HepG2 (cell line): ENCODE results near the gene ACSS3. TPM values are rescaled to one million over a fixed set of nuclear protein-coding genes. Genes with fewer than 3 reads are reported as not detected.

Source experiments
- DPF2 ChIP-seq: sonication (generic); formaldehyde crosslinking; IDR thresholded peaks from 2 replicates; pipeline ENCODE4 v1.4.0; 2020; ENCODE audit warnings: mild to moderate bottlenecking, low read depth, missing genetic modification reagents, borderline replicate concordance
- DRAP1 ChIP-seq: IDR thresholded peaks from 2 replicates; pipeline ENCODE4 v1.6.1; 2016; ENCODE audit warnings: missing genetic modification reagents, missing compliant biosample characterization
- HNF4G ChIP-seq, 2 experiments: sonication (generic) in 1 of 2; formaldehyde crosslinking in 1 of 2; IDR thresholded peaks; 2 replicates each; pipeline versions ENCODE4 v1.4.0 to v1.6.1; 2011 to 2020; ENCODE audit warnings: borderline replicate concordance in 2 of 2, low read depth in 2 of 2, mild to moderate bottlenecking in 2 of 2, low read length in 1 of 2, missing genetic modification reagents in 1 of 2, moderate library complexity in 1 of 2
- HOMEZ ChIP-seq: IDR thresholded peaks from 2 replicates; pipeline ENCODE4 v1.6.1; 2016; ENCODE audit warnings: low read depth
- JUNB ChIP-seq: sonication (generic); formaldehyde crosslinking; IDR thresholded peaks from 2 replicates; pipeline ENCODE4 v1.8.0; 2022; ENCODE audit warnings: missing genetic modification reagents, mild to moderate bottlenecking, borderline replicate concordance
- LRRFIP1 ChIP-seq: sonication (generic); formaldehyde crosslinking; conservative IDR thresholded peaks from 2 replicates; pipeline ENCODE4 v1.4.0; 2020; ENCODE audit warnings: missing genetic modification reagents
- NCOA2 ChIP-seq: sonication (generic); formaldehyde crosslinking; IDR thresholded peaks from 2 replicates; pipeline ENCODE4 v1.8.0; 2022; ENCODE audit warnings: inconsistent platforms
- NFIC ChIP-seq: IDR thresholded peaks from 2 replicates; pipeline ENCODE4 v1.6.1; 2012; ENCODE audit warnings: mild to moderate bottlenecking, low read length, inconsistent platforms
- PAX8 ChIP-seq: sonication (generic); formaldehyde crosslinking; IDR thresholded peaks from 2 replicates; pipeline ENCODE4 v1.8.0; 2022; ENCODE audit warnings: mild to moderate bottlenecking, missing genetic modification reagents, borderline replicate concordance
- POLR2A ChIP-seq, 2 experiments: IDR thresholded peaks; 2 replicates each; pipeline ENCODE4 v1.6.1; 2011; ENCODE audit warnings: low read depth in 2 of 2, low read length in 2 of 2, mild to moderate bottlenecking in 1 of 2, moderate library complexity in 1 of 2; ENCODE audit not compliant: insufficient read depth in 1 of 2
- SMAD3 ChIP-seq: sonication (generic); formaldehyde crosslinking; IDR thresholded peaks from 2 replicates; pipeline ENCODE4 v1.4.0; 2020; ENCODE audit warnings: missing genetic modification reagents
- ZNF276 ChIP-seq: sonication (generic); formaldehyde crosslinking; IDR thresholded peaks from 2 replicates; pipeline ENCODE4 v1.4.0; 2020; ENCODE audit warnings: mild to moderate bottlenecking, low read depth, missing genetic modification reagents
- ZNF292 ChIP-seq: sonication (generic); formaldehyde crosslinking; IDR thresholded peaks from 2 replicates; pipeline ENCODE4 v1.8.1; 2022; ENCODE audit warnings: mild to moderate bottlenecking, low read depth, missing genetic modification reagents, borderline replicate concordance
- ZNF337 ChIP-seq: sonication (generic); formaldehyde crosslinking; IDR thresholded peaks from 2 replicates; pipeline ENCODE4 v1.5.1; 2020; ENCODE audit warnings: missing genetic modification reagents, low read depth, mild to moderate bottlenecking, borderline replicate concordance
- ZNF609 ChIP-seq: sonication (generic); formaldehyde crosslinking; IDR thresholded peaks from 2 replicates; pipeline ENCODE4 v1.4.0; 2020; ENCODE audit warnings: mild to moderate bottlenecking, missing genetic modification reagents, borderline replicate concordance
- ZNF660 ChIP-seq: sonication (generic); formaldehyde crosslinking; IDR thresholded peaks from 2 replicates; pipeline ENCODE4 v1.5.1; 2020; ENCODE audit warnings: mild to moderate bottlenecking, low read depth, missing genetic modification reagents, borderline replicate concordance
- ZNF839 ChIP-seq: sonication (generic); formaldehyde crosslinking; IDR thresholded peaks from 2 replicates; pipeline ENCODE4 v1.4.0; 2020; ENCODE audit warnings: missing genetic modification reagents, mild to moderate bottlenecking, borderline replicate concordance
- polyA plus RNA-seq, 8 experiments: library from polyadenylated mRNA; depleted of rRNA in 3 of 8; stranded (reverse) in 7 of 8; unstranded in 1 of 8; fragments of >200 nt; fragmentation: Illumina TruSeq in 4 of 8; extraction: Trizol in 4 of 8; gene quantifications; 2 replicates each; pipeline versions ENCODE4 v1.2.1 to v1.2.3, GENCODE V29; 2011 to 2016; ENCODE audit warnings: low read depth in 4 of 8, missing spikeins in 1 of 8, mixed read lengths in 1 of 8; ENCODE audit not compliant: insufficient read depth in 1 of 8
- total RNA-seq, 5 experiments: library from RNA; depleted of rRNA; stranded (reverse); fragments of >200 nt; fragmentation: Illumina TruSeq; extraction: Trizol; gene quantifications; 2 replicates each; pipeline ENCODE4 v1.2.3, GENCODE V29; 2016; ENCODE audit warnings: low read depth in 1 of 5

The ACSS3 gene
- total and polyA plus RNA-seq, 2 of the 13 experiments (the other 11 are each of a cell fraction or from before 2014, with no cell fraction given): 79.5 to 86.3 TPM

- TF ChIP-seq ZNF276 (CRISPR knock-in tag) (no peak), HOMEZ (CRISPR knock-in tag) (peak; percentile 94), DRAP1 (CRISPR knock-in tag) (0 out of 2 replicates have a peak, but pooled peaks have one; percentile 49), DPF2 (peak; percentile 91), ZNF660 (CRISPR knock-in tag) (no peak), SMAD3 (CRISPR knock-in tag) (peak; percentile 97), ZNF839 (CRISPR knock-in tag) (no peak), ZNF609 (CRISPR knock-in tag) (peak; percentile 96), NCOA2 (CRISPR knock-in tag) (peak; percentile 100), ZNF337 (CRISPR knock-in tag) (no peak), LRRFIP1 (CRISPR knock-in tag) (no peak), POLR2A (IDR thresholded peaks at IDR 0.05; ENCODE audit: insufficient read depth in 1 of 2, low read depth in 2 of 2, low read length in 2 of 2) (no peak), ZNF292 (CRISPR knock-in tag) (no peak), PAX8 (no peak), NFIC (peak; percentile 99), HNF4G (IDR thresholded peaks at IDR 0.05; ENCODE audit: borderline replicate concordance, low read depth, low read length) (peak; percentile 62; the same call in 1 of the 2 replicates), HNF4G (CRISPR knock-in tag; IDR thresholded peaks at IDR 0.05; ENCODE audit: borderline replicate concordance, low read depth) (no peak), JUNB (CRISPR knock-in tag) (peak; percentile 37; the same call in 1 of the 2 replicates)
These were observed 65.2 kb downstream of the ACSS3 start (continued) for GRCh38 chr12:81143057-81143456.
